Kidney (tissue), 14 donors: ENCODE results near the gene TESMIN. TPM values are rescaled to one million over a fixed set of nuclear protein-coding genes. Genes with fewer than 3 reads are reported as not detected.
A peak's percentile ranks its signal among the peaks of the same experiment; 100 is the strongest.

ENCODE experiments used
- DNase-seq, 5 donors: peaks; one replicate each; pipeline ENCODE4 v3.0.0-alpha.2; 2013 to 2020
- FAIRE-seq: peaks from 2 replicates; lab custom pipeline; 2012; peaks lifted over from hg19 to GRCh38; lab: Jason Lieb, UNC
- H3K27ac ChIP-seq, 2 donors: one replicate each; pipeline ENCODE4 v1.7.0; 2013; ENCODE audit warnings: low read depth in 2 of 2, low read length in 2 of 2, inconsistent platforms in 1 of 2
- H3K27me3 ChIP-seq: one replicate; pipeline ENCODE4 v1.7.1; 2013; ENCODE audit warnings: low read length, inconsistent platforms; ENCODE audit not compliant: control insufficient read depth, insufficient read depth
- H3K36me3 ChIP-seq, 3 donors: one replicate each; pipeline versions ENCODE4 v1.7.0 to v1.7.1; 2013; ENCODE audit warnings: low read length in 3 of 3, control low read depth in 1 of 3, inconsistent platforms in 1 of 3; ENCODE audit not compliant: insufficient read depth in 3 of 3, control insufficient read depth in 2 of 3
- H3K4me1 ChIP-seq, 3 donors: one replicate each; pipeline versions ENCODE4 v1.7.0 to v1.7.1; 2013; ENCODE audit warnings: low read length in 3 of 3, inconsistent platforms in 1 of 3, low read depth in 1 of 3; ENCODE audit not compliant: control insufficient read depth in 2 of 3, insufficient read depth in 2 of 3
- H3K4me3 ChIP-seq, 3 donors: one replicate each; pipeline versions ENCODE4 v1.7.0 to v1.8.1; 2013; ENCODE audit warnings: low read length in 3 of 3, control low read depth in 1 of 3, inconsistent platforms in 1 of 3
- H3K9ac ChIP-seq, 3 donors: one replicate each; pipeline versions ENCODE4 v1.7.0 to v1.7.1; 2013; ENCODE audit warnings: low read length in 3 of 3, control low read depth in 1 of 3, inconsistent platforms in 1 of 3
- H3K9me3 ChIP-seq, 3 donors: one replicate each; pipeline versions ENCODE4 v1.7.0 to v1.7.1; 2013; ENCODE audit warnings: low read length in 3 of 3, control low read depth in 1 of 3, inconsistent platforms in 1 of 3; ENCODE audit not compliant: control insufficient read depth in 2 of 3, insufficient read depth in 1 of 3
- CTCF ChIP-seq: IDR thresholded peaks from 3 replicates; pipeline ENCODE4 v1.5.1; 2012; ENCODE audit warnings: mild to moderate bottlenecking, moderate library complexity, borderline replicate concordance; ENCODE audit not compliant: insufficient read depth; ENCODE audit errors: extremely low read depth
- intact Hi-C: fragments of 100-400 bp; cut with DNase I; formaldehyde crosslinking; loops from one replicate; pipeline ENCODE4 v1.11.1; 2022
- polyA plus RNA-seq: library from polyadenylated mRNA; stranded (reverse); fragments of 350-450 nt; fragmentation: Illumina TruSeq; extraction: RNeasy Lipid Tissue Mini Kit (QIAGEN cat#74804); gene quantifications from one replicate; pipeline ENCODE4 v1.2.3, GENCODE V29; 2014; ENCODE audit warnings: low read depth, low replicate concordance; ENCODE audit not compliant: insufficient read depth
- total RNA-seq: library from RNA; stranded (reverse); fragmentation: NEBNext Ultra II Directional; extraction: Animal tissue kit (Norgen Biotek cat#: 25700); gene quantifications from one replicate; pipeline ENCODE4 v1.2.1, GENCODE V29; 2021
- donor health status: control.
- donor health status: control.
- donor health status: control.
- donor health status: control.
- donor health status: control.
- donor health status: DM: yes; HTN: yes; CAD: no.
- donor health status: Normal renal cell carcinoma (clear cell type).

Gene TESMIN
- total and polyA plus RNA-seq, 2 donors from 2014 or later, result 3.8 to 8.7 TPM

DNA sequence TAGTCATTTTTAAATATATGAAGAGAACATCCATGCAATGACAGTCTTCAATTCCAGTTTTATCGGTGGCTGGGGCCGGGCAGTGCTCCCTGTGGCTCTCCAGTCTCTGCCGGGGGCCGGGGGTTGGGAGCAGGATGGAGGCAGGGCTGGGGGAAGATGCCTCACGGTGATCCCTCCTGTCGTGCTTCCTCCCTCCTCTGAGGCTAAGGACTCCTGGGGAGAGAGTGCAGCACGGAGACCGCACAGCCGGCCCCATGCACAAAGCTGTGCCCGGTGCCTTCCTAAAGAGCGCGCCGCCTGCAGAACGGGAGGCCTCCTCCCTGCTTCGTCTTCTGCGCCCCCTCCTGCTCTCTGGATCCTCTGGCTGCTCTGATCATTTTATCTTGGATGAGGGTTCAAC, 46.4 kb downstream of the TESMIN start:
- FAIRE-seq, result no peak
- intact Hi-C loops, result no loop called here

DNA sequence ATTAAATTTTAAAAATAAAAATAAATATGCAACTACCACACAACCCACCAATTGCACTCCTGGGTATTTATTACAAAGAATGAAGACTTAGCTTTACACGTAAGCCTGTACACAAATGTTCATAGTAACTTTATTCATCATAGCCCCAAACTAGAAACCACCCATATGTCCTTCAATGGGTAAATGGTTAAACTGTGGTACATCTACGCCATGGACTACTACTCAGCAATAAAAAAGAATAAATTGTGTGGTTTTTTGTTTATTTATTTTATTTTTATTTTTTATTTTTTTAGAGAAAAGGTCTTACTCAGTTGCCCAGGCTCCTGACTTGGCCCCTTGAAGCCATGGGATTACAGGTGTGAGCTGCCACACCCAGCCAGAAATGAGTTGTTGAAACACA, 52.3 kb downstream of the TESMIN start:
- TF ChIP-seq CTCF, result no peak
- intact Hi-C loops, result no loop called here

More for the DNA sequence above, 46.4 kb downstream of the TESMIN start:
- TF ChIP-seq CTCF, result no peak
- H3K9me3 ChIP-seq, result no peaks in the 10 kb centered on the region
- peak in 1 of 5 donors; percentile 39 for DNase-seq
- H3K4me3 ChIP-seq, result no peak overlapping the region
- H3K36me3 ChIP-seq, result no peaks in the 10 kb centered on the region
- no peak overlapping the region for H3K27ac ChIP-seq
- H3K4me1 ChIP-seq, result no peaks in the 10 kb centered on the region
- no peak overlapping the region for H3K9ac ChIP-seq
- no peaks in the 10 kb centered on the region for H3K27me3 ChIP-seq

GRCh38 chr11:68695531-68695930, 55.8 kb downstream of the TESMIN start:
- no peak overlapping the region for H3K9ac ChIP-seq
- H3K9me3 ChIP-seq, result no peaks in the 10 kb centered on the region
- intact Hi-C loops, result no loop called here
- FAIRE-seq, result no peak
- DNase-seq, result no peak
- no peak for TF ChIP-seq CTCF
- no peaks in the 10 kb centered on the region for H3K4me1 ChIP-seq
- H3K4me3 ChIP-seq, result no peak overlapping the region
- no peaks in the 10 kb centered on the region for H3K27me3 ChIP-seq
- H3K36me3 ChIP-seq, result no peaks in the 10 kb centered on the region
- H3K27ac ChIP-seq, result no peak overlapping the region

More for the DNA sequence above, 52.3 kb downstream of the TESMIN start:
- Histone ChIP-seq H3K9me3 (no peaks in the 10 kb centered on the region), H3K36me3 (no peaks in the 10 kb centered on the region), H3K27ac (no peak overlapping the region), H3K4me3 (no peak overlapping the region), H3K4me1 (no peaks in the 10 kb centered on the region), H3K9ac (no peak overlapping the region), H3K27me3 (no peaks in the 10 kb centered on the region)
- DNase-seq, result no peak
- no peak for FAIRE-seq
